GM19397 (cell line): ENCODE measurements around the gene ZNF621.

Source experiments
- ATAC-seq: cut with Tn5 transposase; IDR thresholded peaks from one replicate; pipeline ENCODE4 v1.9.1; 2021; ENCODE audit warnings: mild to moderate bottlenecking, moderate library complexity; ENCODE audit not compliant: unreplicated experiment

ZNF621 gene

DNA sequence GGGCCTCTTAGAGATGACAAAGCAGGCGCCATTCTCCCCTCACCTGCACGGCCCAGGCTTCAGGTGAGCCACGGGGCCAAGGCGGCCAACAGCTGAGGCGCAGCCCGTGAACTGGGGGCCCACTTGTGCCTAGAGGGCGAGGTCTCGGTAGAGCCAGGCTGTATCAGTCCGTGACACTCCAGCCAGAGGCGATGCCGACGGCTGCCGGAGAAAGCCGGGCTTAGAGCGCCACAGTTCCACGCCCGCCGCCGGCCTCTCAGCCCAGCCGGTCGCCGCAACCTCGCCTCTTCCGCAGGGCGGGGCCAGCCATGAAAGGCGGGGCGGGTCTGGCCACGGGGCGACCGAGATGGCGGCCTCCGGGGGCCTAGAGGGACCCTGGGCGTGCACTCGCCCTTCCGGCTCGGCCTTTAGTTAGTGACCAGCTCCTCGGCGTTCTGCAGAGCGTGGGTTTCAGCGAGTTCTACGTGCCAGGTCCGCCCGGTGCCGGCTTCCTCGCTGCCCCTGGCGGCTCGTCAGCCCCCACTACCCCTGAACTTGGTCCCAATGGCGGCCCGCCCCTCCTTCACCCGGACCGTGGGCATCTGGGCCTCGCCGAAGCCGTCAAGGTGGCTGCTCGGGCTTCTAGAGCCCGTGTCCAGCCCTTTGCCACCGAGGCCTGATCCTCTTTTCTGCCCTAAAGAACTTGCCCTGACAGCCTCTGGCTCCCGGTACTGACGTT, at the start of gene ZNF621:
Gene ZNF621, plus strand, starts transcription at position 393 of the 718 bp plus-strand sequence. CDS start 881 bp downstream, outside the sequence.
- peak; percentile 99 for ATAC-seq

DNA sequence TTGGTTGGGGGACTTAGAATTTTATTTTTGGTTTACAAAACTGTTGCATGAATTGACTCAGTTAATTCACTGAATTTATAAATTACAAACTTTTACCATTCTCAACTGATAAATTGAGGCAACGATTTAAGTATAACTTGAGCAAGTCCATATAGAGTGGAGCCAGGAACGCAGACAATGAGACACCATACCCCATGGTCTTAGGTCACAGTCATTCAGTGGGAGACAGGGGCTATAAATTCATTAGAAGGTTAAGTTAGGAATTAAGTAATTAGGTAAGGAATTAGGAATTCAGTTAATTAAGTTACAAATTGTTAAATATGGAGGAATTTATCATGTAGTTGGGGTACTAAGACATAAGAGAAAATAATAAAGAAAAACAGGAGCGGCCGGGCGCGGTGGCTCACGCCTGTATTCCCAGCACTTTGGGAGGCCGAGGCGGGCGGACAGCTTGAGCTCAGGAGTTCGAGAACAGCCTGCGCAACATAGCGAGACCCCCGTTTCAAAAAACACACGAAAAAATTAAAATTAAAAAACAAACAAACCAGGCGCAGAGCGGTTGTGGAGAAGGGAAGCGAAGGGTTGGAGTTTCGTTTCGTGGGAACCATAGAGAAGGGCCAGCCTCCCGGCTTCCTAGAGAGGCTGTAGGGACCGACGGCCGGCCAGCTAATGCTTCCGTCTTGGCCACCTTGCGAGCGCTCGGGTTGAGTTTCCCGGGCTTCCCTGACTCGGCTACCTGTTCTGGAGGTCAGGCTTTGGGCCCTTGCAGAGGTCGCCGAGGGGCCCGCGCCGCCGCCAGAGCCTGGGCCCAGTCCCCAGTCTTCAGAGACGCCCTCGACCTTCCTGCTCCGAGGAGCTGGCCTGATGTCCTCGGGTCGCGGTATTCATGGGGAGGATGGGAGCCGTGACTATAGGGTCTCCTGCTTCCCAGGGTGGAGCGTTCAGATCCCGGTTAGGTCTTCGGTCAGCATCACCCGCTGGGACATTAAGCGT, 48.0 kb upstream of the ZNF621 start, which contains the start of gene ZNF619:
Gene ZNF619, plus strand, starts transcription at position 645 of the 993 bp plus-strand sequence. CDS start 858 bp downstream, outside the sequence.
- ATAC-seq = peak; percentile 84

DNA sequence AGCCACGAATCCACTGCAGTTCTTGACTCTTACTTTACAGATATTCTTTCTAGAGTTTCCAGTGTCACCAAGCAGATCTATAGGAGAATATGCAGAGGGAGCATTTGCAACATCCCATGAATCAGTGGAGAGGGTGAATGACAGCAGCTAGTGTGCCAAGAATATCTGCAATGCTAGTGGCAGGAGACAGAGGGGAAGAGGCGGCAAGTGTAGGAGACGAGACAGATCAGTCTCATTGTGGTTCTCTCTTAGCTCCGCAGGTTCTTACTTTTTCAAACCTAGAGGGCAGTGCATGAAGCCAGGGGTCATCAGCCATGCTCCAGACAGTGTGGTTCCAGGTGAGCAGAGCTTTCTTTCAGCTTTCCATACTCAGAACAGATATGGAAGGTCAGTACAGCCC, 47.1 kb upstream of the ZNF621 start:
- ATAC-seq = no peak

DNA sequence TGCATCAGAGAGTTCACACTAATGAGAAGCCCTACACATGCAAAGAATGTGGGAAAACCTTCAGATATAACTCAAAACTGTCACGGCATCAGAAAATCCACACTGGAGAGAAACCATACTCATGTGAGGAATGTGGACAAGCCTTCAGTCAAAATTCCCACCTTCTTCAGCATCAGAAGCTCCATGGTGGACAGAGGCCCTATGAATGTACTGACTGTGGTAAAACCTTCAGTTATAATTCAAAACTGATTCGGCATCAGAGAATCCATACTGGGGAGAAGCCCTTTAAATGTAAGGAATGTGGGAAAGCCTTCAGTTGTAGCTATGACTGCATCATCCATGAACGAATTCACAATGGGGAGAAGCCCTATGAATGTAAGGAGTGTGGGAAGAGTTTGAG, 37.6 kb upstream of the ZNF621 start:
- no peak for ATAC-seq

DNA sequence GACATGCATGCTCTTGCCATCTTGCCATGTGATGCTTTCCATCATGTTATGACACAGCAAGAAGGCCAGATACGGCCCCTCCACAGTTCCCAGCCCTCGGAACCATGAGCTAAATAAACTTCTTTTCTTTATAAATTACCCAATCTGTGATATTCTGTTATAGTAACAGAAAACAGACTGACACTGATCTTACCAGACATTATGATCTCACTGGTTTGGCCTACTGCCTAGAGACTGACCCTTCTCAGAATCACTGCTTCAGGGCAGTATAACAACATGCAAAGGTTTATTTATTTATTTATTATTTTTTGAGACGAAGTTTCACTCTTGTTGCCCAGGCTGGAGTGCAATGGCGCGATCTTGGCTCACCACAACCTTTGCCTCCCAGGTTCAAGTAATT, 33.8 kb upstream of the ZNF621 start:
- no peak for ATAC-seq

DNA sequence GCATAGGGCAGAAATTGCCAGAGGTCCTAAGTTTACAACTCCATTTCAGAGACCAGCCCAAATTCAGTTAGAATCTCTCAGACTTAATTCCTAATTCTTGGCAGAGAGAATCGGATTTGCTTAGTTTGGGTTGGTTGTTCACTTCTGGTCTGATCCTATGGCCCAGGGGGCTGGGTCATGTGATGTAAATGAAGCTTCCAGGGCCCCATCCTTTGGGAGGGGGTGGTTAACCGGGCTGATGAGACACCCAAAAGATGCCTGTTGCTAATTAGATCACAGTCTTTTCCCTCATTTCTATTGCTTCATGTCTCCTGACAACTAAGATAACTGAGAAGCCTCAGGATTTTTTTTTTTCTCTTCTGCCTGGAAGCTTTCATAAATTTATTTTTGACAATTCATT, 30.1 kb upstream of the ZNF621 start:
- ATAC-seq = no peak

DNA sequence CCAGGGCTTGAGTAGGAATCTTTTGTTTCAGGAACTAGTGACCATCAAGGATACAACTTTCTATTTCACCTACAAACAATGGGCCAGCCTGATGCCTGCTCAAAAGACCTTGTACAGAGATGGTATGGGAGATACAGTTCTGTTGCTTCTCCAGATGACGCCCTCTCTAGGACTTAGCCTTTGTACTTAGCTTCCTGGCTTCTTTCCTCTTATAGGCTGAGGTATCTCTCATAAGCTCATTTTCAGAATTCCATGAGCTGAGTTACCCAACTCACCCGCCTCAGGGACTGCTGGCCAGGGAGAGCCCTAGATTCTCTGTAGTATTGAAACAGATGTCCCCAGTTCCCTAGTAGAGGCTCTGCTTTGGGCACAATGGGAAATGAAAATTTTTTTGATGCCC, 27.5 kb upstream of the ZNF621 start:
- ATAC-seq = no peak

DNA sequence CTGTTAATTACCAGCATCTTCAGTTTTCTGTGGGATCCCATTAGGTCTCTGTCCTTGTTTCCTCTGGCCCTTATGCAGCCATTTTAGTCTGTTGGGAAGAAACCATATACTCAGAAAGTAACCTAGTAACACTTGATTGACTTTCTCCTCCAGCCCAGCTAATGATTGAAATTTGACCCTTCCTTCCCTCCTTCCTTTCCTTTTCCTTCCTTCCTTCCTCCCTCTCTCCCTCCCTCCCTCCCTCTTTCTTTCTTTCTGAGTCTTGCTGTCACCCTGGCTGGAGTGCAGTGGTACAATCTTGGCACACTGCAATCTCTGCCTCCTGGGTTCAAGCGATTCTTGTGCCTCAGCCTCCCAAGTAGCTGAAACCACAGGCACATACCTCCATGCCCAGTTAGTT, 24.8 kb upstream of the ZNF621 start:
- no peak for ATAC-seq

DNA sequence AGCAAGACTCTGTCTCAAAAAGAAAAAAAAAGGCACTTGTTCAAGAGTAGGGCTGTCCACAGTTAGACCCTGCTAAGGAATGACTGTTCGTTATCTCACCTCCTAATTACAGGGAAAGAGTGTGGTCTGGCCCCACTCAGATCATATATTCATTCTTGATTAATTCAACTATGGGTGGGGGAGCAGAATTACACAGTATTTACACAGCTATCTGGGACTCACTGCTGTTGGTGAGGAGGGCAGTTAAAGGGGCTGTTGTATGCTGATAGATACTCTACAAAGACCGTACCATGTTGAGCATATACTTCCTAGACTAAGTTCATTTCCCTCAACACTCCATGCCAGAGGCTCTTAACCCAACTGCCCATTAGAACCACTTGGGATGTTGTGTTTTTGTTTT, 22.7 kb upstream of the ZNF621 start:
- ATAC-seq = no peak

DNA sequence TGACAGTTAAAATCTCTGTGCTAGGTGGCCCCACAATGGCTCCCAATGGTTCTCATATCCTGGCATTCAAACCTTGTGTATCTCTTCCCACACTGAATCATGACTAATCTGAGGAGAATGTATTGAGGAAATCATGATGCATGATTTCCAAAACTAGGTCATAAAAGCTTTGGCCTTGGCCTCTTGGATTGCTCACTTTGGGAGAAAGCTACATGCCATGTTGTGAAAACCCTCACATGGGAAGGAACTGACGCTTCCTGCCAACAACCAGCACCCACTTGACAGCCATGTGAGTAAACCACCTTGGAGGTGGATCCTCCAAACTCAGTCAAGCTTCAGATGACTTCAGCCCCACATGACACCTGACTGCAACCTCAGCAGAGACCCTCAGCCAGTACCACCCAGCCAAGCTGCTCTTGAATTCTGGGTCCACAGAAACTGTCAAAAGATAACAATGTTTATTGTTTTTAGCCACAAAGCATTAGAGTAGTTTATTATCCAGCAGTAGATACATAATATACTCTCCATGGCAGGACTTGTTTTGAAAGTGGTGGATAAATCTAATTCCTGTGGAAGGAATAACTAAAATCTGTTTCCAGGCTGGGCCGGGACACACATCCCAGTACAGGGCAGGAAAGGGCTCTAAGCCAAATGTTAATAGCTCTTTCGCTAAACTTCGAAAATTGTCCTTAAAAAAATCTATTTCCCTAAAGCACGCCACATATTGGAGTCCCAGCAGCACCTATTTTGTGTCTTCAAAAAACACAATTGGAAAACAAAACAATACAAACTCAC, 19.9 kb upstream of the ZNF621 start:
- no peak for ATAC-seq

DNA sequence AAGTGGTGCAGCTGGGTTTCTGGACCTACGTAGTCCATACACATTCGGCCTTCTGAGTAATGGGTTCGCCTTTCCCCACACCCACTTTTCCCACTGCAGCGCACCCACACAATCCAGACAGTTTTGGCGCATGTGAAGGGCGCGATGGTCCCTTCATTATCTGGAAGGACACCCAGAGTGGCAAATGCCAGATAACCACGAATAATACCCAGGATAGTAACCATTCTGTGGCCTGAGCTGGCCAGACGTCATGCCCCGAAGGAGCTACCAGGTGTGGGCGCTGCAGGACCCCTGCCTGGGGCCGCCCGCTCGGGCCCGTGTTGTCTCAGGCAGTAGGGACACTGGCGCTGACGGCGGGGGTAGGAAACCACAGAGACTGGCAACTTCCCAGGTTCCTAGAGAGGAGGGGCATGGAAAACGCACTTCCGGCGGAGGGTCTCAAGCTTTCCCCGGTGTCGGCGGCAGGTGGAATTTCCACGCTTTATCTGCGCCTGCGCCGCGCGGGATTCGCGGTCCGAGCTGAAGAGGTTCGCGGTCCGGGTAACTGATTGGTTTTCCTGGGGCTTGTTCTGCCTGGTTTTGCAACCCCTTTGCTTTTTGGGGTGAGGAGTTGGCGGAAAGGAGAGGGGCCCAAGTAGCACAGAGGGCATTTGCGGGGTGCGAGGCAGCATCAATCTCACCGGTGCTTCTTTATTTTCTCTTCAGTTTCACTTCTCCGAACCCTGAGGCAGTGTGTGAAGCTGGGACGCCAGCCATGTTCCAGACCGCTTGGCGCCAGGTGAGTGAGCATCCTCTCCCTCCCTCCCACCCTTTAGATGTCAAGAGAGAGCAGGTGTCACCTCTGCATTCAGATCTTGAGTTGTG, 18.9 kb upstream of the ZNF621 start, which contains the start of gene ZNF620:
Gene ZNF620, plus strand, starts transcription at position 441 of the 864 bp plus-strand sequence. Its CDS starts 314 bp downstream, at position 755.
- ATAC-seq = peak; percentile 87

DNA sequence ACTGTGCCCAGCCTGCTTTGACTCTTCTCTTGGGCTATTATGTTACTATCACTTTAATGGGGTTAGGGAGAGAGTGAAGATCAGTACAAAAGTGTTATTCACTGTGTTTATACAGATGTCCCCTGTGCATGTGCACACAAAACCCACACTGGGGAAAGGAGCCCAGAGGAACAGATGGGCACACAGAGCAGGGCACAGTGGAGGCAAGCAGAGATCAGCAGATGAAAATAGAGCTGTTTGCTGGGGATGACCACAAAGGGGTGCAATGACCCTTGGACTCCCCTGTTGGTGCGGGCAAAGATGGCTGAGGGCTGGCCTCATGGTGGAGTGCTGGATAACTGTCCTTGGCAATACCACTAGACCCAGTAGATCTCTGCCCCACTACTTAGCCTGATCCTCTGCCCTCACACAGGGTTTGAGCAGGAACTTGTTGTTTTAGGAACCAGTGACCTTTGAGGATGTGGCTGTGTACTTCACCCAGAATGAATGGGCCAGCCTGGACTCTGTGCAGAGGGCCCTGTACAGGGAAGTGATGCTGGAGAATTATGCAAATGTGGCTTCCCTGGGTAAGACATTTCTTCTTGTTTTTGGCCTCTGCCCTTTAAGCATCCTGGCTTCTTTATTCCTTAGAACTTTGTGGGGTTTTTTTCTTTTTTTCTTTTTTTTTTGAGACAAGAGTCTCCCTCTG, 13.6 kb upstream of the ZNF621 start:
- ATAC-seq = no peak

DNA sequence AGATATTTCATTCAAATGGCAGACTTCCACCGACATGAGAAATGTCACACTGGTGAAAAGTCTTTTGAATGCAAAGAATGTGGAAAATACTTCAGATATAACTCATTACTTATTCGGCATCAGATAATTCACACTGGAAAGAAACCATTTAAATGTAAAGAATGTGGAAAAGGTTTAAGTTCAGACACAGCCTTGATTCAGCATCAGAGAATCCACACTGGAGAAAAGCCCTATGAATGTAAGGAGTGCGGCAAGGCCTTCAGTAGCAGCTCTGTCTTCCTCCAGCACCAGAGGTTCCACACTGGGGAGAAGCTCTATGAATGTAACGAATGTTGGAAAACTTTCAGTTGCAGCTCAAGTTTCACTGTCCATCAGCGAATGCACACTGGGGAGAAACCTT, 8.6 kb upstream of the ZNF621 start:
- ATAC-seq = no peak

DNA sequence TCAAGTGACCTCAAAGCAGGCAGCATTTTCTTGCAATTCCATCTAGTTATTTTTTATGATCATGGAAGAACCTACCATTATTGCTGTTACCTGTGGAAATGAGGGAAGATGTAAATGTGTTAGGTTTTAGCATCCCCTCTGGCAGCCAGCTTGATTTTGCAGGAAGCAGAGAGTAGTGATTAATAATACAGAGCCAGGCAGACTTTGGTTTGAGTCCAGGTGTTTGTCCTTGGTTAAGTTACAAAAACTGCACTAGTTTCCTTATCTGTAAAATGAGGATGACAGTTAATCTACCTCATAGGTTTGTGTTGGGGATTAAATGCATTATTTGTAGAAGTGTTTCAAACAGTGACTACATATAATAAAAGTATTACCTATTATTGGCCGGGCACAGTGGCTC, 6.7 kb upstream of the ZNF621 start:
- ATAC-seq = no peak

DNA sequence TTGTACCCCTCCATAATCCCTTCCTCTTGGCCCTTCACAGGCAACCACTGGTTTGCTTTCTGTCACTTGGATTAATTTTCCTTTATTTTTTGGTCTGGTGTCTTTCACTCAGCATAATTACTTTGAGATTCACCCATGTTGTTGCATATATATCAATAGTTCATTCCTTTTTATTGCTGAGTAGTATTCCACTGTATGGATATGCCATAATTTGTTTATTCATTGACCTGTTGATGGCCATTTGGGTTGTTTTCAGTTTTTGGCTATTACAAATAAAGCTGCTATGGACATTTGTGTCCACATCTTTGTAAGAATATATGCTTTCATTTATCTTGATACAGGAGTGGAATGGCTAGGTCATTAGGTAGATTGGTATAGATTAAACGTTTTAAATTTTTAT, 5.9 kb upstream of the ZNF621 start:
- ATAC-seq = no peak

DNA sequence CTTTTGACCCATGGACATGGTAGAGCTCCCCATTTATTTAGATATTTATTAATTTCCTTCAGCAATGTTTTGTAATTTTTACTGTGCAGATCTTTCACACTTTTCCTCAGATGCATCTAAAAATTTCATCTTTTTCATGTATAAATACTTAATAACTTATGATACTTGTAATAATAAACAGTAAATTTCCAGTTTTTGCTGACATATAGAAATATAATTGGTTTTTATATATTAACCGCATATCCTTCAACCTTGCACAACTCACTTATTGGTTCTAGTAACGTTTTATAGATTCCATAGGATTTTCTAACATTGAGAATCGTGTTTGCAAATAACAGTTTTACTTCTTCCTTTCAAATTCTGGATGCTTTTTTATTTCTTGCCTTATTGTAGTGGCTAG, 3.5 kb upstream of the ZNF621 start:
- no peak for ATAC-seq

DNA sequence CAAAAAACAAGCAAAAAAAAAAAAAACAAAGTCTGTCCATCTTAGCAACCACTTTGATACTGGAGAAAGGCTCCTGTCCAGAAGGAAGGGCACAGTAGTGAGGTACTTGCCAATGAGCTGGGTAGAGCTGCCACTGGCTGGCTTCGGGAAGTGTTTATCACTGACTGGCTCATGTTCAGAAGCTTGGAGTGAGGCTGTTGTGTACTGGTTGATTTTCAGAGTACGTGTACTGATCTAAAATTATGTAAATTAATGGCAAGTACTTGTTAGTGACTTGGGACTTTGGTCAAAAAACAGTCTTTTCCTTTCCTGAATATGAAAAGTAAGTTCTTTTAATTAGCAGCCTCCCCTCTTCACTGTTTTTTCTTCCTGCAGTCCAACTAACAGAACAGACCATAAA, 979 bp upstream of the ZNF621 start:
- no peak for ATAC-seq

DNA sequence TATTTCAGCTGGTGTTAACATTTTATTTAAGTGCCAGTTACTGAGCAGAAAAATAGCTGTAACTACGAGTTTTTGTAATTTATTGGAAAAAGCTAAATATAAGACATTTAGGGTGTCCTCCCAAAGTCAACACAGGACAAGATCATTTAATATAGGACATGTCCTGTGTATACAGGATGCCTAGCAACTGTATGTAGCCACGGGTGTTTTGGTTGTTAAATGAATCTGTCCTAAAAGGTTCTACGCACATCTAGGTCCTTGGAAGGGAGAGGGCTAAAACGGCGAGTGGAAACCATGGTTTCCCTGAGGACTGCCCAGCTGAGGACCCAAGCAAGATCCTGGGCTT, 565 bp upstream of the ZNF621 start:
- peak; percentile 15 for ATAC-seq

DNA sequence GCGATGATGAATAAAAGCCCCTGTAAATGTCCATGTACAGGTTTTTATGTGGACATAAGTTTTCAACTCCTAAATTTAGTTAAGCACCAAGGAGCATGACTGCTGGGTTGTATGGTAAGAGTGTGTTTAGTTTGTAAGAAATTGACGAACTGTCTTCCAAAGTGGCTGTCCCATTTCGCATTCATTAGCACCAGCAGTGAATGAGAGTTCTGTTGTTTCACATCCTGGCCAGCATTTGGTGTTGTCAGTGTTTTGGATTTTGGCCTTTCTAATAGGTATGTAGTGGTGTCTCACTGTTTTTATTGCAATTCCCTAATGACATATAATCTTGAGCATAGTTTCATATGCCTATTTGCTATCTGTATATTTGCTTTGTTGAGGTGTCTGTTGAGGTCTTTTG, 3.7 kb downstream of the ZNF621 start:
- no peak for ATAC-seq

DNA sequence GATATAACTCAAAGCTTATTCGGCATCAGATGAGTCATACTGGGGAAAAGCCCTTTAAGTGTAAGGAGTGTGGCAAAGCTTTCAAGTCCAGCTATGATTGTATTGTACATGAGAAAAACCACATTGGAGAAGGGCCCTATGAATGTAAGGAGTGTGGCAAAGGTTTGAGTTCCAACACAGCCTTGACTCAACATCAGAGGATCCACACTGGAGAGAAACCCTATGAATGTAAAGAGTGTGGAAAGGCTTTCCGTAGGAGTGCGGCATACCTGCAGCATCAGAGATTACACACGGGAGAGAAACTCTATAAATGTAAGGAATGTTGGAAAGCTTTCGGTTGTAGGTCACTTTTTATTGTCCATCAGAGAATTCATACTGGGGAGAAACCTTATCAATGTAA, 7.5 kb downstream of the ZNF621 start:
- no peak for ATAC-seq
